ENCODE results near the gene PHIP. TPM values are rescaled to one million over a fixed set of nuclear protein-coding genes. Genes with fewer than 3 reads are reported as not detected.
A peak's percentile ranks its signal among the peaks of the same experiment; 100 is the strongest.

The PHIP gene
- total RNA-seq, 1 experiment from 2014 or later: 53.6 TPM

- Histone ChIP-seq H3K14ac (ENCODE audit: insufficient read depth, low read length) (peak overlapping the region; percentile 91; the same call in 1 of the 2 replicates), H3K27me3 (ENCODE audit: insufficient read depth, low read length) (no peaks in the 10 kb centered on the region), H3T11ph (ENCODE audit: low read length) (no peak overlapping the region), H3K18ac (ENCODE audit: insufficient read length, low read depth, low read length) (peak overlapping the region; percentile 92), H2AFZ (ENCODE audit: low read length) (no peak overlapping the region), H3K4ac (ENCODE audit: low read depth, low read length) (no peak overlapping the region), H3K27ac (ENCODE audit: insufficient read length, low read depth, low read length) (peak overlapping the region; percentile 48), H2BK20ac (ENCODE audit: low read depth, low read length, poor library complexity, severe bottlenecking) (no peak overlapping the region), H2BK15ac (ENCODE audit: low read depth, low read length) (no peak overlapping the region), H3K4me1 (ENCODE audit: insufficient read depth, low read length) (no peaks in the 10 kb centered on the region; the same call in 1 of the 2 replicates), H2BK120ac (ENCODE audit: low read depth, low read length, poor library complexity, severe bottlenecking) (no peak overlapping the region), H3K23me2 (ENCODE audit: insufficient read length, low read depth, low read length, poor library complexity, severe bottlenecking) (peaks cover 8% of the 10 kb centered on the region), H3K79me2 (ENCODE audit: insufficient read depth, low read length) (peaks cover 15% of the 10 kb centered on the region; the same call in 1 of the 2 replicates), H2BK5ac (ENCODE audit: insufficient read length, low read length) (no peak overlapping the region), H4K91ac (ENCODE audit: insufficient read length, low read depth, low read length) (no peak overlapping the region), H4K20me1 (ENCODE audit: control insufficient read depth, insufficient read depth, insufficient read length) (no peaks in the 10 kb centered on the region), H3K9ac (ENCODE audit: extremely low read depth, insufficient read length, low read length) (peak overlapping the region; percentile 96), H3K4me2 (ENCODE audit: insufficient read depth, insufficient read length, low read length) (peak overlapping the region; percentile 9), H3K56ac (ENCODE audit: insufficient read length, low read depth, low read length) (no peak overlapping the region), H4K5ac (ENCODE audit: insufficient read length, low read depth, low read length) (no peak overlapping the region), H3K9me3 (ENCODE audit: control insufficient read depth, low read depth, low read length) (no peaks in the 10 kb centered on the region), H2BK12ac (ENCODE audit: insufficient read length, low read depth, low read length) (no peak overlapping the region), H2AK5ac (ENCODE audit: insufficient read length, low read length) (no peak overlapping the region), H4K8ac (replicated peaks; ENCODE audit: insufficient read length, low read depth, low read length) (no peak overlapping the region), H3K23ac (ENCODE audit: insufficient read length, low read depth, low read length) (no peak overlapping the region), H3K79me1 (ENCODE audit: insufficient read depth, low read depth, low read length, poor library complexity, severe bottlenecking) (no peaks in the 10 kb centered on the region)
- WGBS (ENCODE audit: extremely low coverage, insufficient read length, low lambda C conversion rate): no CpG with 5 or more reads among the region's 49 CpGs
- Mint-ChIP-seq H3K27ac (peak overlapping the region; percentile 83 to 98 (median 98); a peak in 5 of 7 replicates), H3K9me3 (no peaks in the 10 kb centered on the region; a peak in 1 of 5 replicates), H3K4me1 (peaks cover 45 to 48% of the 10 kb centered on the region in 2 experiments), H3K4me3 (peak overlapping the region; percentile 89 to 94), H3K36me3 (ENCODE audit: insufficient read depth in 1 of 3, low read depth in 3 of 3) (peaks cover 6 to 10% (median 10%) of the 10 kb centered on the region in 3 experiments; a peak in 6 of 7 replicates), H3K27me3 (ENCODE audit: low read depth) (no peaks in the 10 kb centered on the region)
- TF ChIP-seq CTCF (conservative IDR thresholded peaks at IDR 0.05): no peak
- no peak for DNase-seq
These were observed 359 bp downstream of the PHIP start for GRCh38 chr6:79077715-79078074.

All from H9 (cell line).